ENCODE data around the gene NLGN1. TPM values are rescaled to one million over a fixed set of nuclear protein-coding genes. Genes with fewer than 3 reads are reported as not detected.
A peak's percentile ranks its signal among the peaks of the same experiment; 100 is the strongest.

The NLGN1 gene
- total RNA-seq, 1 experiment from 2014 or later: not detected

- Histone ChIP-seq H3K27ac (ENCODE audit: low read depth, low read length) (no peak overlapping the region), H3K4me1 (ENCODE audit: control insufficient read depth in 1 of 2, insufficient read depth in 2 of 2, low read length in 2 of 2) (peaks cover 0 to 5% of the 10 kb centered on the region in 2 experiments; a peak in 1 of 4 replicates), H4K20me1 (ENCODE audit: insufficient read depth) (no peaks in the 10 kb centered on the region), H3K9me2 (ENCODE audit: insufficient read depth) (no peaks in the 10 kb centered on the region), H2AFZ (ENCODE audit: low read depth, low read length, poor library complexity, severe bottlenecking) (peak overlapping the region; percentile 59), H3K27me3 (ENCODE audit: insufficient read depth, low read length) (no peaks in the 10 kb centered on the region), H3K36me3 (ENCODE audit: control insufficient read depth in 1 of 2, insufficient read depth in 2 of 2, low read length in 2 of 2) (no peaks in the 10 kb centered on the region), H3K4me3 (replicated peaks in 1 of 2; ENCODE audit: low read depth in 1 of 2, low read length in 2 of 2) (no peak overlapping the region), H3K79me2 (ENCODE audit: insufficient read depth, low read length) (no peaks in the 10 kb centered on the region), H3K9me3 (ENCODE audit: control insufficient read depth in 1 of 2, insufficient read depth in 1 of 2, low read depth in 1 of 2, low read length in 2 of 2) (no peaks in the 10 kb centered on the region), H3K9ac (ENCODE audit: low read length) (no peak overlapping the region), H3K4me2 (ENCODE audit: low read length) (no peak overlapping the region)
- BruUV-seq (replicated peaks): no TSS peak
- intact Hi-C loops (cut with micrococcal nuclease): loop anchor here (2.0 to 10.0 kb wide), 2 partner anchors 332 to 748 kb away; no protein-coding TSS in a partner anchor
- ATAC-seq (peak; percentile 60), DNase-seq (ENCODE audit: low read depth, low spot score) (no peak)
- RAD21 ChIA-PET (ENCODE audit: low non-redundant PET in 1 of 2, low total read pairs in 2 of 2, uncharacterized antibody in 2 of 2, unreplicated experiment in 2 of 2): no interaction called here
- CTCF ChIA-PET: interaction anchor here (1.3 to 1.4 kb wide), 2 partner anchors 12 to 21 kb away, joined by 3 to 4 read pairs; no protein-coding TSS in a partner anchor
- TF ChIP-seq POLR2A (IDR thresholded peaks at IDR 0.05; ENCODE audit: borderline replicate concordance, extremely low read depth, insufficient read depth, insufficient read length): no peak
- no peak for TF ChIP-seq CBX3 (IDR thresholded peaks at IDR 0.05; ENCODE audit: low read depth)
- no peak for TF ChIP-seq FOSL1 (IDR thresholded peaks at IDR 0.05; ENCODE audit: low read depth)
- TF ChIP-seq ATF3 (IDR thresholded peaks at IDR 0.05): no peak
- POLR2A ChIA-PET: no interaction called here
These were observed 155.0 kb downstream of the NLGN1 start for GRCh38 chr3:173552526-173552925.

GRCh38 chr3:173553635-173554280 lies 156.2 kb downstream of the NLGN1 start:
- POLR2A ChIA-PET: no interaction called here
- ATAC-seq: peak; percentile 62

More at GRCh38 chr3:173553635-173554280, 156.2 kb downstream of the NLGN1 start:
- no TSS peak for BruUV-seq (replicated peaks)
- no peaks in the 10 kb centered on the region for H3K79me2 ChIP-seq (ENCODE audit: insufficient read depth, low read length)
- intact Hi-C loops (cut with micrococcal nuclease): loop anchor here (1.0 to 10.0 kb wide), 4 partner anchors 15 to 749 kb away; no protein-coding TSS in a partner anchor
- no peak overlapping the region for H3K9ac ChIP-seq (ENCODE audit: low read length)
- ChIA-PET CTCF (interaction anchor here (0.6 to 1.9 kb wide), 10 partner anchors 11 to 332 kb away, joined by 3 to 10 read pairs (median 4); no protein-coding TSS in a partner anchor), RAD21 (ENCODE audit: low non-redundant PET in 1 of 2, low total read pairs in 2 of 2, uncharacterized antibody in 2 of 2, unreplicated experiment in 2 of 2) (interaction anchor here in 1 of 2 experiments (0.7 kb wide), 1 partner anchor 121 kb away, joined by 3 read pairs; no protein-coding TSS in a partner anchor)
- no peak overlapping the region for H3K27ac ChIP-seq (ENCODE audit: low read depth, low read length)
- H3K4me1 ChIP-seq (ENCODE audit: control insufficient read depth in 1 of 2, insufficient read depth in 2 of 2, low read length in 2 of 2): peaks cover 0 to 5% of the 10 kb centered on the region in 2 experiments; a peak in 1 of 4 replicates
- DNase-seq (ENCODE audit: low read depth, low spot score): peak; percentile 31
- H2AFZ ChIP-seq (ENCODE audit: low read depth, low read length, poor library complexity, severe bottlenecking): peak overlapping the region; percentile 59
- H3K27me3 ChIP-seq (ENCODE audit: insufficient read depth, low read length): no peaks in the 10 kb centered on the region
- no peaks in the 10 kb centered on the region for H3K9me3 ChIP-seq (ENCODE audit: control insufficient read depth in 1 of 2, insufficient read depth in 1 of 2, low read depth in 1 of 2, low read length in 2 of 2)
- H4K20me1 ChIP-seq (ENCODE audit: insufficient read depth): no peaks in the 10 kb centered on the region
- H3K4me2 ChIP-seq (ENCODE audit: low read length): no peak overlapping the region
- no peaks in the 10 kb centered on the region for H3K36me3 ChIP-seq (ENCODE audit: control insufficient read depth in 1 of 2, insufficient read depth in 2 of 2, low read length in 2 of 2)
- no peaks in the 10 kb centered on the region for H3K9me2 ChIP-seq (ENCODE audit: insufficient read depth)
- H3K4me3 ChIP-seq (replicated peaks in 1 of 2; ENCODE audit: low read depth in 1 of 2, low read length in 2 of 2): no peak overlapping the region
- TF ChIP-seq RAD21 (IDR thresholded peaks at IDR 0.05; ENCODE audit: low read depth) (peak; percentile 43), ZBTB33 (IDR thresholded peaks at IDR 0.05; ENCODE audit: extremely low read depth, insufficient replicate concordance, low read length) (no peak)
- TF ChIP-seq, protein P1, sequence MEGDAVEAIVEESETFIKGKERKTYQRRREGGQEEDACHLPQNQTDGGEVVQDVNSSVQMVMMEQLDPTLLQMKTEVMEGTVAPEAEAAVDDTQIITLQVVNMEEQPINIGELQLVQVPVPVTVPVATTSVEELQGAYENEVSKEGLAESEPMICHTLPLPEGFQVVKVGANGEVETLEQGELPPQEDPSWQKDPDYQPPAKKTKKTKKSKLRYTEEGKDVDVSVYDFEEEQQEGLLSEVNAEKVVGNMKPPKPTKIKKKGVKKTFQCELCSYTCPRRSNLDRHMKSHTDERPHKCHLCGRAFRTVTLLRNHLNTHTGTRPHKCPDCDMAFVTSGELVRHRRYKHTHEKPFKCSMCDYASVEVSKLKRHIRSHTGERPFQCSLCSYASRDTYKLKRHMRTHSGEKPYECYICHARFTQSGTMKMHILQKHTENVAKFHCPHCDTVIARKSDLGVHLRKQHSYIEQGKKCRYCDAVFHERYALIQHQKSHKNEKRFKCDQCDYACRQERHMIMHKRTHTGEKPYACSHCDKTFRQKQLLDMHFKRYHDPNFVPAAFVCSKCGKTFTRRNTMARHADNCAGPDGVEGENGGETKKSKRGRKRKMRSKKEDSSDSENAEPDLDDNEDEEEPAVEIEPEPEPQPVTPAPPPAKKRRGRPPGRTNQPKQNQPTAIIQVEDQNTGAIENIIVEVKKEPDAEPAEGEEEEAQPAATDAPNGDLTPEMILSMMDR (IDR thresholded peaks at IDR 0.05 in 2 of 3, conservative IDR thresholded peaks at IDR 0.05 in 1 of 3; ENCODE audit: borderline replicate concordance in 1 of 3, insufficient read depth in 1 of 3, low read depth in 2 of 3, low read length in 2 of 3): peak; percentile 53 to 78 (median 78); a peak in 5 of 6 replicates
